ENCODE measurements around the gene CXCL11.
"Not testable (repeated sequence)": the region's sequence is repeated elsewhere in the genome, so short reads cannot be mapped to it uniquely, and the experiment has no call there.

The CXCL11 gene

DNA sequence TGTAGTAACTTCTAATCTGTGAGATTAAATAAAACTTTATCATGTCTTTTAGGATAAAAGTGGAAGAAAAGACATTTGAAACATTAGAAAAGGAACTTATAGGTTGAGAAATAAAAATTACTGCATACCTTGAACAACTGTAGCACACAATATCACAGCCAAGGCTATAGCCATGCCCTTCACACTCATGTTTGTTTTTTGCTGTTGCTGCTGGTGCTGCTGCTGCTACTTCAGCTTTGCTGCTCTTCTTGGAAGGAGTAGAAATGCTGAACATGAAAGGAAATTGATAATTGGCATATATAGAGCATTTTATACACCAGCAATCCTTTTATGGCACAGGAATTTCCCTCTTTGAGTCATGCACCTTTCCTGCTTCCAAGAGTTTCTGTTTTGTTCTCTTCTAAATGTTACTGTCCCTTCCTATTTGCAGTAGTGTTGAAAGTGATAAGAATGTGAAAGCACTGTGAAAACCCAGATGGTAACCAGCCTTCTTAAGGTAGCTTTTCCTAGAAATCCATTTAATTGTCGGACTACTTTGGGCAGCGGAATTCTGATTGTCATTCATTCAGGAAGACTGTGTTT, at the start of gene CXCL11:
Gene CXCL11, minus strand, starts transcription at position 272 of the 582 bp plus-strand sequence. Its CDS starts 83 bp downstream, at position 189.
- DNase-seq (ENCODE audit: low read depth in 2 of 2) = no peak

DNA sequence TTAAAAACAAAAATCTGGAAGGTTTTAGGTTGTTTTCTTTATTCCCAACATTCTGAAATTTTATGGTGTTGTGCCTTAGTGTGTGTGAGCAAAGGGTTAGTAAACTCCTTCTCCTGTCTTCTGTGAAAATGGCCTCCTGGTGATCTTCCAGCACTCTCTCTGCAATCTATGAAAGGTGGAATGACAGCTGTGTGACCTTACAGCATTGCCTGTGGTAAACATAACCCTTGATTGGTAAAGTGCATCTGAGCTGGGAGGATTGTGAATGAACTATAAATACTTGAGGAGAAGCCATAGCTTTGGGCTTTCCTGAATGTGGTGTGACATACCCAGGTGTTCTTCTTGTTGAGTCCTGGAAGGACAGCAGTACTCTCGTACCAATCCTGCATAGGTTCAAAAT, 48.7 kb upstream of the CXCL11 start:
- DNase-seq (ENCODE audit: low read depth in 2 of 2) = no peak

DNA sequence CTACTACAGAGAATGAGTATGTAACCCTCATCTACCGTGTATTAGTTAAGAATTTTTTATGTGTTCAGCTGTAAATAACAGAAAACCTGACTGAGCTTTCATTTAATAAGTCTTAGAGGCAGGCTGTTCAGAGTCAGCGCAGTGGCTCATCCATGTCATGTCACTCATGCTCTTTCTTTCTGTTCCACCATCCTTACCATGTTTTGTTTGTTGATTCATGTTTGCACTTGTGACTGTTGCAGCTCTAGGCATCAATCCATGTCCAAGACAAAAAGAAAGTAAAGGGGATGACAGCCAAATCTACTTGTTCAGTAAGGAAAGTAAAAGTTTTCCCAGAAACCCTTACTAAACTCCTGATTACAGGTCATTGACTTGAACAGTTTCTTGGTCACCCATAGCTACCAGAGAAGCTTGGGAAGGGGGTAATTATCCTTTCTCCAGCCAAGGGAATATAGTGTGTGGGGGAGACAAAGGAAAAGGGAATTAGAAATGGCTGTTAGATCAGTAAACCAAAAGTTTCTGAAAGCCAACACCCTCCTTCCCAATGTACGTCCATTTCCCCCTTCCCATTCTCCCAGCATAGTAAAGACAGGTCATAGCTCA, 47.6 kb upstream of the CXCL11 start:
- no peak for DNase-seq (ENCODE audit: low read depth in 2 of 2)

DNA sequence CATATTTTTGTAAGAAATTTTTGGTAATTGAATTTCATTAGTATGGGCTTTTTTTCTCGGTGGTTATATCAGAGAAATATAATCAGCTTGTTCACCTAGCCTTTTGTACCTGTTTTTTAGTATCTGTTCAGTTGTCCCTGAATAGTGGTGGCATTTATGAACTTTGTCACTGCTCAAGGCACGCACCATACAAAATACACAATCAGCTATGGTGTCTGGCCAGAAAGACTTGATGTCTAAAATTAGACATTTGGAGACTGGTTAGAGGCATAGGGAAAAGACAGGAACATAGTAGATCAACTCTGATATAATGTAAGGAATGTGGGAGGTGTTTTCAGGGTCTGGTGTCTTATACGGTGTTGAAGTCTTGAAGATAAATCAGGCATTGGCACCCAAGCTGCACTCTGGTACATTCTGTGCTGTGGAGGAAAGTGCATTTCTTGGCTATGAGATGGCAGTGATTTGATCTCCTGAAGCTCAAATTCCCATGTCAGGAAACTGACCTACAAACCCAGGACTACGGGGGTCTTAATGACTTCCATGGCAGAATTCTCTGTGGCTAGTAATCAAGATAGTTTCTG, 42.3 kb upstream of the CXCL11 start:
- no peak for DNase-seq (ENCODE audit: low read depth in 2 of 2)

DNA sequence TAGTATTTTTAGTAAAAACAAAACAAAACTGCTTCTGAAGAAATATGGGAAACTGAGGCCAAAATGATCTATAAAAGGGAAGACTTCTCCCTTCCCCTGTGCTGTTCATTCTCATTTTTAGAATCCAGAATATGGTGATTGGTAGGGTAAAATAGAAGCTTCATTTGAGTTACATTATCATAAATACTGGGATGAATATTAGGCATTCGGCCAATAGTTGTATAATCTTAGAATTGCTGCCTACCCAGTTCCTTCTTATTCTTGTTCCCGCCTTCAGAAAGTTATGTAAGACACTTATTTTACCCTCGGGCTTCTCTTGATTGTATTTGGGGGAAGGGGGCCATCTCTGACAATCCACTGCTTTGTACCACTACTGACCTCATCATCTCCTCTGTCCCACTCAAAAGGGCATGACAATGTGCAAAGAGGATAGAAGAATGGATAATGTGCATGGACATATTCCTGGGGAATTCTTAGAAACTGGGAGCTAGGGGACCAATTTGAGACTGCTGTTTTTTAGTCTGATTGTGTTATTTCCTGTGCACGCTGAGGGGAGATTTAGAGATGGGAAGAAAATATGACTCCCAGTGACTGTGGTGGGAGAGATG, 39.2 kb upstream of the CXCL11 start:
- no peak for DNase-seq (ENCODE audit: low read depth in 2 of 2)

DNA sequence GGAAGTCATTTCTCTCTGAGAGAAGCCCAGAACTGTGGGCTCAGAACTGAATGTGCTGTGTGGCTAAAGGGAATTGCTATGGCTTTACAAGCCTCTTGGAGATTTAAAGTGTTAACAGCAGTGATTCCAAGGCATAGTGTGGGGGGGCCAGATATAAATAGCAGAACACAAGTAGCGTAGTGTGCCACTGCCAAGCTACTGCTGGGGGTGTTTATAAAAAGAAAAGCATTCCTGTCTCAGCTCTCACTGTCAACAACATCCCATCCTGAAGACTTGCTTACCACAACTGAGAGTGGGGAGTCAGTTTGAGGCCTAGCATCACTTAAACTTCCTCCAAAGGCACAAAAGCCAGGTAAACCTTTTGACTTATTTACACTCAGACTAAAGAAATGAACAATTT, 38.6 kb upstream of the CXCL11 start, which contains the start of gene ART3:
Gene ART3, plus strand, starts transcription at position 242 of the 400 bp plus-strand sequence. CDS start 1,181 bp downstream, outside the sequence.
- no peak for DNase-seq (ENCODE audit: low read depth in 2 of 2)

DNA sequence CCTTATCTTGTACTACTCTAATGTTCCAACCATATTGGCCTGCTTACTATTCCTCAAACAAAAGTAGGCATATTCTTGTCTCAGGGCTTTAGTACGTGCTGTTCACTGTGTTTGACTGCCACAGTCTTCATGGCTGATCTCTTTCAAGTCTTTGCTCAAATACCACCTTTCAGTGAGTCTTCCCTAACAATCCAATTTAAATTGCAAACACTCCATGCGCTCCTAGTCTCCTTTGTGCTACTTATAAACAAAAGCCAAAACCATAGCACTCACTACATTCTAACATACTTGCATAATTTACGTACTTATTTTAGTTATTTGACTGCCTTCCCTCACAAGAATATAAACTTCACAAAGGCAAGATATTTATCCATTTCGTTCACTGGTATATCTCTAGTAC, 36.9 kb upstream of the CXCL11 start:
- DNase-seq (ENCODE audit: low read depth in 2 of 2) = no peak

DNA sequence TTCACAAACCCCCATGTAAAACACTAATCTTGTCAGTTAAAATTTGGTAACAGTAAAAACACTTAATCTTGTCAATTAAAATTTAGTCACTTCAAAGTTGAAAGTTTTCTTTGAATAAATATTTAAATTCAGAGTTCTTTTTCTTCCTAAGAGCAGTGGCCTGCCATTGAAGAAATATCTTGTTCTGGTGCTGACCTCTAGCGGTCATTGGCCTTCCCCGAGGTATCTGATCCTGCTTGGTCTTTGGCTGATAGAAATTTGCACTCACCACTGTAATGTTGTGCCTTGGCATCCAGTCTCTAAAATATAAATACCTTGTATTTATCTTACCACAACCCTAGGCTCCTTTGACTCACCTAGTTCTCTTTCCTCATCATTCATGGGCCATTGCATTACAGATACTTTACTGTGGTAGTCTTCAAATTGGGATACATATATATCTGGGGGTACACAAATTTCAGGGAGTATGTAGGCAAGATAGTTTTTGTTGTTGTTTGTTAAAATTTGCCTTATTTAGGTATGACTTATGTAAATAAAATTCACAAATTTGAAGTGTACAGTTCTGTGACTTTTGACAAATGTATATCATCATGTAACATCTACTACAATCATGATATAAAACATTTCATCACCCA, 31.9 kb upstream of the CXCL11 start:
- DNase-seq (ENCODE audit: low read depth in 2 of 2) = peak; percentile 21 to 49

DNA sequence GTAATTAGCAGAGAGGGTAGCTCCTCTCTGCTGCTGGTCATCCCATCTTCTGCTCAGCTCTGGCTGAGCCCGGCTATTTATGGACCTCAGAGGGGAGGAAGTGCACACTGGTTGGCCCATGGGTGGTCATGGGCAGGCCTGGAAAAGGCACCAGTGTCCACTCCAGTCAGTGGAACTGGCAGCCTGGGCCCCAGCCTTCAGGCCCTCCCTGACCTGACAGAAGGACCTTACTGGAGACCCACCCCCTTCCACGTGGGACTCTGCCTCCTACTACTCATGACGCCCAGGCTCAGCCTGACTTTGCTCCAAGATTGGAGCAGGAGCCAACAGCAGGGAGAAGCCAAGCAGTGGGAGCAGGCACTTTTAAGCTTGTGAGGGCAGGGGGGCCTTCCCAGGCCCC, 30.7 kb upstream of the CXCL11 start:
- DNase-seq (ENCODE audit: low read depth in 2 of 2) = no peak

DNA sequence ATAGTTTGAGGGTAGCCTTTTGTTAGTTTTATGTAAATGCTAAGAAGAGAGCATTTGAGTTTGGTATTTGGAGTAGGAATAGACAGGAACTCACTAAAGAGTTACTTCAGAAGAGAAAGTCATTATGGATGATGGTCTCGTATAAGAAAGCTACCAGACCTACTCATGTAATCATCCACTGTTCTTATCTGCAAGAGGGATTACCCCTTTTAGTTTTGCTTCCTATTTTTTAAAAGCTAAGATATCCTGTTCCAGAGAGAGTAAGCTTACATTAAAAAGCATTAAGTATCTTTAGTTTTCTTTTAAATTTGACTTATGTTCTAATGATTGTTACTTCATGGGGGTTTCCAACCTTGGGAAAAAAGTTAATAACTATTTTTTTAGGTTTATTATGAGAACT, 26.1 kb upstream of the CXCL11 start:
- DNase-seq (ENCODE audit: low read depth in 2 of 2) = no peak

DNA sequence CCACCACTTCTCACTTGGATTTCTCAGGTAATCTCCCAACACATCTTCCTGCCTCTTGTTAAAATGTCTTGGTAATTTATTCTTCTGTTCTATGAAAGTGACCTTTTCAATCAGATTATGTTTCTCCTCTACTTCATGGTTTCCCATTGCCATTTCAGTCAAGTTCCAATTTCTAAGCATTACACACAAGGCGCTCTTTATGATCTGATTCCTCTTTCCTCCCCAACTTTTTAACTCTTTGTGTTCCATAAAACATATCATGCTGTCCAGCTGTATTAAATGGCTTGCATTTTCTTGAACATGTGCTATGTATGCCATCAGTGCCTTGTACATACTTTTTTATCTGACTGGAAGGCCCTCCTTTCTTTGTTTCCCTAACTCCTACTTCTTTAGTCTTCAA, 25.6 kb upstream of the CXCL11 start:
- no peak for DNase-seq (ENCODE audit: low read depth in 2 of 2)

DNA sequence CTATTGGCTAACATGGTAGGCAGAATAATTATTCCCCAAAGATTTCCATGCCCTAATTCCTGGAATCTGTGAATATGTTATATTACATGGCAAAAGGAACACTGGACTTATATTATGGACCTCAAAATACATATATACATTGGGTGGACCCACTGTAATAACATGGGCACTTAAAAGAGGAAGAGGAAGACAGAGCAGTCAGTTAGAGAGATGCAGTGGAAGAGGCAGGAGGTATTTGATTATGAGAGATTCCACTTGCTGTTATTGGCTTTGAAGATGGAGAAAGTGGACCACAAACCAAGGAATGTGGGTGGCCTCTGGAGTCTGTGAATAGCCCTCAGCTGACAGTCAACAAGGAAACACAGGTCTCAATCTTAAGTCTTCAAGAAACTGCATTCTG, 24.6 kb upstream of the CXCL11 start:
- DNase-seq (ENCODE audit: low read depth in 2 of 2) = no peak

DNA sequence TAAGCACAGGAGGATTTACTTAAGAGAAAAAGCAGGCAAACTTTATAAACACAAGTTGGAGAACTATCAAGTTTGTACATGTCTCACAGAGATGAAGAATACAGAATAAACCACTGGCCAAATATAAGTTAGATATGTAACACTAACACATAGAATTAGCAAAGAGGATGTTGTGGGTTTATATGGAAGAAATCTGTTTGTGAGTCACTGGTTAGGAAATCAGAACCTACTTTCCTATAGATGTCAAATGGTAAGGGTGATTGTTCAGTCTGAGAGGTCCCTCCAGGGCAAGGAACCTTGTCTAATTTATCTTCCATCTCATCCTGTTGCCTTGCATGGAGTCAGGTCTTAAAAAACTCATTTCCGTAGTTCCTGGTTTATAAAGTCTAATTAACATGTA, 23.9 kb upstream of the CXCL11 start:
- no peak for DNase-seq (ENCODE audit: low read depth in 2 of 2)

DNA sequence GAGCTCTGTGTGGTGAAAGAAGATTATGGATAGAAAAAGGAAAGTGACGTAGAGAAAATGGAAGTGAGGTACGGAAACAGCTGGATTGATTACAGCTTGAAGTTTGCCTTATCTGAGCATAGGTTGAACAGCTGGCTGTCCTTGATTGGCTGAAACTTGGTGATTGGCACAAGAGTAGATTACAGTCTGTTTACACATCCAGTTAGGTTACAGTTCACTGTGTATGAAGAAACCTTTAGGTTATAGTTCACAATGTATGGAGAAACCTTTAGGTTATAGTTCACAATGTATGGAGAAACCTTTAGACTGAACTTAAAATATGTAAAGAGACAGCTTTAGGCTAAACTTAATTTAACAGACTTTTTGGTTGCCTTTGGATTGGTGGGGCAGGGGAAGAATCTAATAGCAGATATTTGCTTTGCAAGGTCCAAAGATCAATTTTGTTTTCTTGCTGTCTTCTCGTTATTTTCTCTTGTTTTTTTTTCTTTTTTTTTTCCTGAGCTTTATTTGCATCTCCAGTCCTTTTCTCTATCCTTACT, 23.1 kb upstream of the CXCL11 start:
- no peak for DNase-seq (ENCODE audit: low read depth in 2 of 2)

DNA sequence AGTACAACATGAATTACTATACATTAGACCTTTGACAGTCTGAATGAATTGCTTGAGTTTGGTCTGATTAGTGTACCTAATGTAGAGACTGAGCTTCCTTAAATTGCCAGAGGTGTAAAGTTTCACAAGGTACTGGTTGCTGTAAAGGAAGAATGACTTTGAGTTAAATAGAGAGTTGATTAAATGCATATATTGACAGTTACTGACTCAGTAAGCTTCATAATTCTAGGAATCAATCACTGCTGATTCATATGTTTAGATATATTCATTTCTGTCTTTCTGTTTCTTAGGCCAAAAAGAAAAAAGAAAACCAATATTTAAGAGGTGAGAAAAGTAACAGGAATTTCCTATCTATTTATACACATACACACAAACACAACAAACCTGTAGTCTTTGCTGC, 22.4 kb upstream of the CXCL11 start:
- DNase-seq (ENCODE audit: low read depth in 2 of 2) = no peak

DNA sequence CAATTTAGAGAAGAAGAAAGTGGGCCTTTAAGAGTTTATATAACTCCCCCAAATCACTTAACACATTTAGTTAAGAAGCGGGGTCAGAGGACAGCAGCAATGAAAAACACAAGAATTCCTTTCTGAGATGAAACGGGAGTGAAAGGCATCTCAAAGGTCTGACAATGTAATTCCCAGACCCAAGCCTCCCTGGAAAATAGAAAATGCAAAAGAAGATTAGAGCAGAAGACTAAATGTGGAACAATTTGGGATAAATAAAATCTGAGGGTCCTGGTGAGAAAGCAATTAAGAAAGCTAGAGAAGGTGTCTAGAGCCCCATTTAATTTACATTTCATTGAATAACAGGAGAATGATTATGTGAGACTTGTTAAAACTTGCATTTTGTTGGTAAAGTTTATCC, 19.6 kb upstream of the CXCL11 start:
- DNase-seq (ENCODE audit: low read depth in 2 of 2) = no peak

DNA sequence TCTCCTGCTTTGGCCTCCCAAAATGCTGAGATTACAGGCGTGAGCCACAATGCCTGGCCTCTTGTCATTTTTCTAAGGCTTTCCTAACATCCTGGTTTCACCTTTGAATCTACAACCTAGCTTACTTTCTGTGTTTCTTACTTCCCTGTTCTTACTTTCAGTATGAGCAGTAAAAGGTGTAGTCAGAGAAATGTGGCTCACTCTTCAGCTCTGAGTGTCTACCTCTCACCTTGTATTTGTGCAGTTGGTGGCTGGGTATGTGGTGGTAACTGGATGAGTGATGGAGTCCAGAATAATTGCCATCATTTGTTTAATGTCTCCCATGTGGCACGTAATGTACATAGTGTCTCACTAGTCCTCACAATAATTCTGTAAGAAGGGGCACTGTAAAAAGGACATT, 19.1 kb upstream of the CXCL11 start:
- no peak for DNase-seq (ENCODE audit: low read depth in 2 of 2)

DNA sequence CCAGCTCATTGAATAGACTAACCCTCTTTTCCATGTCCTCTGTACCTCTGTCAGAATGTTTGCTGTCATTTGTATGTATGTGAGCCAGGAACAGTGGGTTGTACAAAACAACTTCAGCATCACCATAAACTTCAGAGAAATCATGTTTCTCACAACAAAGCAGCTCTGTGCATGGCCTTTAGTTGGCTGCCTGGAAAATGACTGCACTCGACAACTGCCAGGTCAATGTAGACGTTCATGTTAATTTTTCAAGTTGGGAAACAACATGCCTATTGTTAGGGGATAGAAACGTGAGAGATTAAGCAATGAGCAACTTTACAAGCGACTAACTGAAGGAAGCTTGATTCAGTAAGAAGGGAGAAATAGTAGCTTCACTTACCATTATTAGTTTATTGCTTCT, 17.9 kb upstream of the CXCL11 start:
- no peak for DNase-seq (ENCODE audit: low read depth in 2 of 2)

DNA sequence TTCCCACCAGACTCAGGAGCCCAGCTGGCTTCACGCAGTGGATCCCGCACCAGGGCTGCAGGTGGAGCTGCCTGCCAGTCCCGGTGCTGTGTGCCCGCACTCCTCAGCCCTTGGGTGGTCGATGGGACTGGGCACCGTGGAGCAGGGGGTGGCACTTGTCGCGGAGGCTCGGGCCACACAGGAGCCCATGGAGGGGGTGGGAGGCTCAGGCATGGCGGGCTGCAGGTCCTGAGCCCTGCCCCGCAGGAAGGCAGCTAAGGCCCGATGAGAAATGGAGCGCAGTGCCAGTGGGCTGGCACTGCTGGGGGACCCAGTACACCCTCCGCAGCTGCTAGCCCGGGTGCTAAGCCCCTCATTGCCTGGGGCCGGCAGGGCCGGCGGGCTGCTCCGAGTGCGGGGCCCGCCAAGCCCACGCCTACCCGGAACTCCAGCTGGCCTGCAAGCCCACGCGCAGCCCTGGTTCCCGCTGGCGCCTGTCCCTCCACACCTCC, 14.7 kb upstream of the CXCL11 start:
- not testable (repeated sequence) for DNase-seq (ENCODE audit: low read depth in 2 of 2)

DNA sequence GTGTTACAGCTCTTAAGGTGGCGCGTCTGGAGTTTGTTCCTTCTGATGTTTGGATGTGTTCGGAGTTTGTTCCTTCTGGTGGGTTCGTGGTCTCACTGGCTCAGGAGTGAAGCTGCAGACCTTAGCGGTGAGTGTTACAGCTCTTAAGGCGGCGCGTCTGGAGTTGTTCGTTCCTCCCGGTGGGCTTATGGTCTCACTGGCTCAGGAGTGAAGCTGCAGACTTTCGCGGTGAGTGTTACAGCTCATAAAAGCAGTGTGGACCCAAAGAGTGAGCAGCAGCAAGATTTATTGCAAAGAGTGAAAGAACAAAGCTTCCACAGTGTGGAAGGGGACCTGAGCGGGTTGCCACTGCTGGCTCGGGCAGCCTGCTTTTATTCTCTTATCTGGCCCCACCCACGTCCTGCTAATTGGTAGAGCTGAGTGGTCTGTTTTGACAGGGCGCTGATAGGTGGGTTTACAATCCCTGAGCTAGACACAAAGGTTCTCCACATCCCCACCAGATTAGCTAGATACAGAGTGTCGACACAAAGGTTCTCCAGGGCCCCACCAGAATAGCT, 14.1 kb upstream of the CXCL11 start:
- DNase-seq (ENCODE audit: low read depth in 2 of 2) = not testable (repeated sequence)

DNA sequence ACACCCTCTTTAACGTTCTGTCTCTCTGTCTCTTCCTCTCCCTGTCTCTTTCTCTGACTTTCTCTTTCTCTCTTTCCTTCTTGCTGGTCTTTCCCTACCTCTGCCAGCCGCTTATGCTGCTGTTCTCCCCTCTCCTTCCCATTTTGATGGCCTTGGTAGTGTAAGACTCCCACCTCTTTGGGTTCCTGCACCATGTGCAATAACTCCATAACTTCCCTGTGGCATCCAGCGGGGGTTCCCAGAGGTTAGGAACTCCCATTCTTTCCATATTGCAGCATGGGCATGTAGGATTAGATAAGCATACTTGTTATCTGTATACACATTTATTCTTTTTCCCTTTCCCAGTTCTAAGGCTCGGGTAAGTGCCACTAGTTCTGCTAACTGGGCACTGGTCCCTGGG, 8.8 kb upstream of the CXCL11 start:
- DNase-seq (ENCODE audit: low read depth in 2 of 2) = not testable (repeated sequence)

DNA sequence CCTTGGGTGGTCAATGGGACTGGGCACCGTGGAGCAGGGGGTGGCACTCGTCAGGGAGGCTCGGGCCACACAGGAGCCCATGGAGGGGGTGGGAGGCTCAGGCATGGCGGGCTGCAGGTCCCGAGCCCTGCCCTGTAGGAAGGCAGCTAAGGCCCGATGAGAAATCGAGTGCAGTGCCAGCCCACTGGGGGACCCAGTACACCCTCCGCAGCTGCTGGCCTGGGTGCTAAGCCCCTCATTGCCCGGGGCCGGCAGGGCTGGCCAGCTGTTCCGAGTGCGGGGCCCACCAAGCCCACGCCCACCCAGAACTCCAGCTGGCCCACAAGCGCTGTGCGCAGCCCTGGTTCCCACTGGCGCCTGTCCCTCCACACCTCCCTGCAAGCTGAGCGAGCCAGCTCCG, 7.4 kb upstream of the CXCL11 start:
- not testable (repeated sequence) for DNase-seq (ENCODE audit: low read depth in 2 of 2)

Data from stimulated activated CD8-positive, alpha-beta memory T cell treated with anti-CD3 and anti-CD28 coated beads, Interleukin-7, amount 100 ng/mL, for 4 hours (primary cell).